ENCODE results near the gene AHCYL1.

DNA sequence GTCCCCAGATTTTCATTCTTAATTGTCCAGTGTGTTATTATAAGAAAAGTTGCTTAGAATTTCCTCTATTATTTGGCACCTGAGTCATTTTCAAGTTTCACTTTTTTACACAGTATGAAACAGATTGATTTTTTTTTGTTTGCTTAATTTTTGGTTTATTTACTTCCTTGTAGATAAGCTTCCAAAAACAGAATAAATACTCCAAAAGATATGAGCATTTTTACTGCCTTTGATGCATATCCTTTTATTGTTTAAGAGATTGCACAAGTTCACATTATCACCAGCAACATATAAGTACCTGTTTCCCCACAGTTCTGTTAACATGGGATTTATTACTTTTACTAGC is 36.3 kb upstream of the AHCYL1 start:
- TF ChIP-seq, protein P1, sequence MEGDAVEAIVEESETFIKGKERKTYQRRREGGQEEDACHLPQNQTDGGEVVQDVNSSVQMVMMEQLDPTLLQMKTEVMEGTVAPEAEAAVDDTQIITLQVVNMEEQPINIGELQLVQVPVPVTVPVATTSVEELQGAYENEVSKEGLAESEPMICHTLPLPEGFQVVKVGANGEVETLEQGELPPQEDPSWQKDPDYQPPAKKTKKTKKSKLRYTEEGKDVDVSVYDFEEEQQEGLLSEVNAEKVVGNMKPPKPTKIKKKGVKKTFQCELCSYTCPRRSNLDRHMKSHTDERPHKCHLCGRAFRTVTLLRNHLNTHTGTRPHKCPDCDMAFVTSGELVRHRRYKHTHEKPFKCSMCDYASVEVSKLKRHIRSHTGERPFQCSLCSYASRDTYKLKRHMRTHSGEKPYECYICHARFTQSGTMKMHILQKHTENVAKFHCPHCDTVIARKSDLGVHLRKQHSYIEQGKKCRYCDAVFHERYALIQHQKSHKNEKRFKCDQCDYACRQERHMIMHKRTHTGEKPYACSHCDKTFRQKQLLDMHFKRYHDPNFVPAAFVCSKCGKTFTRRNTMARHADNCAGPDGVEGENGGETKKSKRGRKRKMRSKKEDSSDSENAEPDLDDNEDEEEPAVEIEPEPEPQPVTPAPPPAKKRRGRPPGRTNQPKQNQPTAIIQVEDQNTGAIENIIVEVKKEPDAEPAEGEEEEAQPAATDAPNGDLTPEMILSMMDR (IDR thresholded peaks at IDR 0.05): no peak
- TF ChIP-seq POLR2A (IDR thresholded peaks at IDR 0.05): no peak

All from thyroid gland (tissue), 4 donors.